HG02610 (cell line): ENCODE measurements around the gene HAS3.
A peak's percentile ranks its signal among the peaks of the same experiment; 100 is the strongest.
"Not testable (repeated sequence)": the region's sequence is repeated elsewhere in the genome, so short reads cannot be mapped to it uniquely, and the experiment has no call there.

Experiments
- ATAC-seq: cut with Tn5 transposase; IDR thresholded peaks from one replicate; pipeline ENCODE4 v1.9.1; 2021; ENCODE audit warnings: mild to moderate bottlenecking, moderate library complexity; ENCODE audit not compliant: unreplicated experiment

HAS3 gene, protein sequence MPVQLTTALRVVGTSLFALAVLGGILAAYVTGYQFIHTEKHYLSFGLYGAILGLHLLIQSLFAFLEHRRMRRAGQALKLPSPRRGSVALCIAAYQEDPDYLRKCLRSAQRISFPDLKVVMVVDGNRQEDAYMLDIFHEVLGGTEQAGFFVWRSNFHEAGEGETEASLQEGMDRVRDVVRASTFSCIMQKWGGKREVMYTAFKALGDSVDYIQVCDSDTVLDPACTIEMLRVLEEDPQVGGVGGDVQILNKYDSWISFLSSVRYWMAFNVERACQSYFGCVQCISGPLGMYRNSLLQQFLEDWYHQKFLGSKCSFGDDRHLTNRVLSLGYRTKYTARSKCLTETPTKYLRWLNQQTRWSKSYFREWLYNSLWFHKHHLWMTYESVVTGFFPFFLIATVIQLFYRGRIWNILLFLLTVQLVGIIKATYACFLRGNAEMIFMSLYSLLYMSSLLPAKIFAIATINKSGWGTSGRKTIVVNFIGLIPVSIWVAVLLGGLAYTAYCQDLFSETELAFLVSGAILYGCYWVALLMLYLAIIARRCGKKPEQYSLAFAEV

GRCh38 chr16:69105501-69106361 lies at the start of gene HAS3:
Gene HAS3, plus strand, starts transcription at chr16:69105653. Its CDS starts 3,743 bp downstream, at chr16:69109396.
- ATAC-seq, result no peak

DNA sequence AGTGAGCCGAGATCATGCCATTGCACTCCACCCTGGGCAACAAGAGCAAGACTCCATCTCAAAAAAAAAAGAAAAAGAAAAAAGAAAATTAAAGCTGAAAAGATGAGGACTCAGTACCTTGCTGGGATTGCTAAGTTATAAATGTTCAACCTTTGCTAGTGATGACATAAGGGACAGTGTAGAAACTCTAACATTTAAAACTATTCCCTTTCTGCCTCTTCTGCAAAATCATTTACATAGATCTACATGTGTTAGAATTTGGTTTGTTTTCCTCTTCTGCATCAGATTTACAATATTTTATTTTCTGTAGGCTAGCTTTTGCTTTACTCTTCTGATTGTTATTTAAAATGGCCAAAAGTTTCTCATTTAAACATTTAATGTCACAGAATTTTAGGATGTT lies 49.5 kb upstream of the HAS3 start:
- no peak for ATAC-seq

GRCh38 chr16:69056421-69056820 lies 49.0 kb upstream of the HAS3 start:
- no peak for ATAC-seq

GRCh38 chr16:69057400-69058378 lies 47.8 kb upstream of the HAS3 start:
- ATAC-seq, result peak; percentile 88

DNA sequence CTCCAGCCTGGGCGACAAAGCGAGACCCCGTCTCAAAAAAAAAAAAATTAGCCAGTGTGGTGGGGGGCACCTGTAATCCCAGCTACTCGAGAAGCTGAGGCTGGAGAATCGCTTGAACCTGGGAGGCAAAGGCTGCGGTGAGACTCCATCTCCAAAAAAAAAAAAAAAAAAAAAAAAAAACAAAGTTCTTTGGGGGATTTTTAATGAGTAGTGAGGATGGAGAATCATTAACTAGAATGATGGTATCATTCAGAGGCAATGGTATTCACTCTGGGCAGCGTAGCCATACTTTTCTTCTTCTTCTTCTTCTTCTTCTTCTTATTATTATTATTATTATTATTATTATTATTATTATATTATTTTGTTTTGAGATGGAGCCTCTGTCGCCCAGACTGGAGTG lies 42.0 kb upstream of the HAS3 start:
- ATAC-seq, result not testable (repeated sequence)

DNA sequence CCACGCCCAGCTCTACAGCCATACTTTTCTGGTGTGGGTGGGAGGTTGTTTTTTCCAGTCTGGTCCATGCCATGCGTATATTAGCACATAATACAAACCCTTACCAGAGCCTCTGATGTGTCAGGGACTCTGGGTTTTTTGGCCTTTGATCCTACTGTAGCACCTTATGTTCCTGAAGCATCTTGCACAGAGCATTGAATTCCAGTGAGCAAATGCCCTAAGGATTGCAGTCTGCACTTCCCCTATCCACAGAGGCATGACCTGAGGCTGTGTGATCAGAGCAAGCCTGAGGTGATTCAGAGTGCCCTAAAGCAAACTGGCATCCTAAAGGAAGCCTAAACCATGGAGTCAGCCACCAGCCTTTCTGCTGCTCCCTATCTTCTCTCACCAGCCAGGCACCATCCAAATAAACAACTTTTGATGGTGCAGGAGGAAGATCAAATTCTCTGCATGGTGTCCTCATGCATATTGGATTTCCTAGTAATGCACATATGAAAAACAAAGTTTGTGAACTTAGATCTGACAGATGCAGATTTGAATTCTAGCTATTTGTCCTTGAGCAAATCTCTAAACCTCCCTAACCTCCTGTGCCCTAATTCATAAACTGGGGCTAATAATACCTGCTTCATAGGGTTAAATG lies 41.2 kb upstream of the HAS3 start:
- no peak for ATAC-seq

- no peak for ATAC-seq
Observed at GRCh38 chr16:69064764-69065313, 40.6 kb upstream of the HAS3 start.

GRCh38 chr16:69069504-69069903 lies 35.9 kb upstream of the HAS3 start:
- ATAC-seq, result no peak

DNA sequence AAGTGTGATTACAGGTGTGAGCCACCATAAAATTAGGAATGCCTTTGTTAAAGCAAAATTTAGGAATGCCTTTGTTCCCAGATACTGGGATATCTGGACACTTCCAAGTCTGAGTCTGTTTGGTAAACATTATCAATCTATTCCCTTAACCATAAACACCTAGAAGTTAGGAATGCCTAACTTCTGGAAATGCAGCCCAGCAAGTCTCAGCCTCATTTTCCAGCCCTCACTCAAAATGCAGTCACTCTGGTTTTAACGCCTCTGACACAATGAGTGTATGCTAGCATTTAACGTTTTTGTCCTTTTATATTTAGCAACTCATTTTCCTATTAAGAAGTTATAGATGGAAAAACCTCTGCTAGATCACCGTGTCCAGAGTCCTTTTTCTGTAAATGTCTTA lies 34.4 kb upstream of the HAS3 start:
- ATAC-seq, result no peak

- no peak for ATAC-seq
Observed at GRCh38 chr16:69072640-69072974, 32.8 kb upstream of the HAS3 start.

DNA sequence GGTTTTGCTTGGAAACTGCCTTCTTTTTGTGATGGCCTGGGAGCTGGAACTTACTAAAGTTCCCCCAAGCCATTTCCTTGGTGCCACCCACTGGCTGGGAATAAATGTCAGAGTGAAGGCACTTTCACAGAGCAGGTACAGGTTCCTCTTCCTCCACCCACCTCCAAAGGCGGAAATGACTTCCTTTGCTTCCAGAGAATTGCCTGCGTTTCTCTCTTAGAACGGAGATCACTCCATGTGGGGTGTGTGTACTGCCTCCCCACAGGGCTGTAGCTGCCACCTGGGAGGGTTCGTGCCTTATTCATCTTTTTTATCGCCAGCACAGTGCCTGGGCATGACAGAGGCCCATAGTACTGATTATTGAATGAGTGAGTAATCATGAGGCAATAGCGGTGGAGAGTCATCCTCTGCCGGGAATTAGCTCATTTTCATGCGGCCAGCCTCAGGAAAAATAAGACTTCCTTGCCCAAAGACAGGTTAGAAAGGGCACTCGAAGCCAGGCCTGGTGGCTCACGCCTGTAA lies 32.2 kb upstream of the HAS3 start:
- ATAC-seq, result no peak

DNA sequence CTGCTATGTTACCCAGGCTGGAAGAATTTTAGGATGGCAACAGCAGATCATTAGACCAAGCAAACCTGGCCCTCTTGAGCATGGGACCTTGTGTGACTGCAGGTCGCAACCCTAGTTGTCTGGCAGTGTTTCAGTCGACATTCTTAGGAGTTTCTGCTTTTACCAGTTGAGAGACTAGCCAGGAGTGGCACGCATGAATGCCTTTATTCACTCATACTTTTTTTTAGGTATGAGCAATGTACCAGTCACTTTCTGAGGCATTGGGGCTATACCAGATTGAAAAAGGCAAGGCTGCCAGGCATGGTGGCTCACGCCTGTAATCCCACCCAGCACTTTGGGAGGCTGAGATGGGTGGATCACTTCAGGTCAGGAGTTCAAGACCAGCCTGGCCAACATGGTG lies 28.2 kb upstream of the HAS3 start:
- ATAC-seq, result no peak

DNA sequence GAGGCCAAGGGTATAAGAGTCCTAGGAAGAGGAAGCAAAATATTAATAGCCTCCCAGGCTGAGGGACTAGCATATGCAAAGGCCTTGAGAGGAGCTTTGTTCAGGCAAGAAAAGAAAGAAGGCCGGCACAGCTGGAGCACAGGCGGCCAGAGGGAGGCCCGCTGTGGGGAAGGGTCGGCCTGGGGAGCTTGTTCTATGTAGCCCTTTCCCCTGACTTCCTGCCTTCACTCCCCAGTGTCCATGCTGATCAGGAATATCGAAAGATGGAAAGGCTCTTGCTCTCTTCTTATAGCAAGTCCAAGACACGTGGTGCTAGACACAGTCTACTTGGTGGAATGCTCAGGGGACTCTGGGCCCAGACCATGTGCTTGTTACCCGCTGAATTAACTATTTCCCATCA lies 27.4 kb upstream of the HAS3 start:
- ATAC-seq, result no peak

- no peak for ATAC-seq
Observed at GRCh38 chr16:69079697-69080096, 25.8 kb upstream of the HAS3 start.

- ATAC-seq, result no peak
Observed at GRCh38 chr16:69083306-69083941, 22.0 kb upstream of the HAS3 start.

GRCh38 chr16:69084289-69084688 lies 21.2 kb upstream of the HAS3 start:
- ATAC-seq, result no peak

DNA sequence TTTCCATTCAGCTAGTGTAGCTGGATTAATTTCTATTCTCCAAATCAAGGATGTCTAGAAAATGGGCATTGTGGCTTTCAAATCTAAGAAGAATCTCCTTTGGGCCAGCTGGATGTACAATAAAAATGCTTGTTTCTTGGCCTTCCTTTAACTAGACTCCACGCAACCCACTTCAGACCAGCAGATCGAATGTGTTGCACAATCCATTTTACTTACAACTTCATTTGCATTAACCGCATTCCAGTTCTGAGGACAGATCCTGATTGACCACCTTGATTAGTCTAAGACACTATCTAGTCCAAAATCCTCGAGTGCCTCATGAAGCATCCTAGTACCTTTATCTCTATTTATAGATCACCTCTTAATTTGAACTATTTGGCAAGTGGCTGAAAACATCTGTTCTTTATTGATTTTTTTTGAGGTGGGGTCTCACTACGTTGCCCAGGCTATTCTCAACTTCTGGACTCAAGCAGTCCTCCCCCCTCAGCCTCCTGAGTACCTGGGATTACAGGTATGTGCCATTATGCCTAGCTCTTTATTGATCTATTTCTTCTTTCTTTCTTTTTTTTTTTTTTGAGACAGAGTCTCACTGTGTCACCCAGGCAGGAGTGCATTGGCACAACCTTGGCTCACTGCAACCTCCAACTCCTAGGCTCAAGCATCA lies 20.3 kb upstream of the HAS3 start:
- no peak for ATAC-seq

- no peak for ATAC-seq
Observed at GRCh38 chr16:69087161-69087581, 18.3 kb upstream of the HAS3 start.

- ATAC-seq, result no peak
Observed at GRCh38 chr16:69088684-69089083, 16.8 kb upstream of the HAS3 start.
